Activated gamma-delta T cell (primary cell): ENCODE measurements around the gene MKLN1.
"Not testable (repeated sequence)": the region's sequence is repeated elsewhere in the genome, so short reads cannot be mapped to it uniquely, and the experiment has no call there.

Experiments
- DNase-seq: peaks from one replicate; lab custom pipeline; 2025; lab: John Stamatoyannopoulos, UW
- total RNA-seq, 2 donors: gene quantifications; one replicate each; lab custom pipeline; 2026; lab: John Stamatoyannopoulos, UW

Gene MKLN1
- 128 to 145 reads per million in 2 donors for total RNA-seq

- peak; percentile 74 for DNase-seq
Observed at GRCh38 chr7:131327626-131328376, at the start of gene MKLN1. MKLN1 (plus strand) TSS chr7:131327876; CDS start chr7:131327900, 24 bp downstream.

GRCh38 chr7:131279044-131279443 is 48.6 kb upstream of the MKLN1 start:
- no peak for DNase-seq

- no peak for DNase-seq
Observed at GRCh38 chr7:131281266-131282048, 46.2 kb upstream of the MKLN1 start.

- no peak for DNase-seq
Observed at GRCh38 chr7:131284702-131285419, 42.8 kb upstream of the MKLN1 start.

GRCh38 chr7:131285556-131285955 is 42.1 kb upstream of the MKLN1 start:
- DNase-seq, result no peak

- no peak for DNase-seq
Observed at GRCh38 chr7:131288450-131288849, 39.2 kb upstream of the MKLN1 start.

- DNase-seq, result no peak
Observed at GRCh38 chr7:131289051-131289450, 38.6 kb upstream of the MKLN1 start.

- DNase-seq, result no peak
Observed at GRCh38 chr7:131292141-131292905, 35.4 kb upstream of the MKLN1 start.

GRCh38 chr7:131293018-131293417 is 34.7 kb upstream of the MKLN1 start:
- DNase-seq, result no peak

- DNase-seq, result no peak
Observed at GRCh38 chr7:131294553-131294952, 33.1 kb upstream of the MKLN1 start.

GRCh38 chr7:131298608-131298992 is 29.1 kb upstream of the MKLN1 start:
- DNase-seq, result no peak

- no peak for DNase-seq
Observed at GRCh38 chr7:131299074-131299473, 28.6 kb upstream of the MKLN1 start.

GRCh38 chr7:131300078-131300477 is 27.6 kb upstream of the MKLN1 start:
- DNase-seq, result no peak

- no peak for DNase-seq
Observed at GRCh38 chr7:131300572-131301466, 26.9 kb upstream of the MKLN1 start.

GRCh38 chr7:131302446-131302845 is 25.2 kb upstream of the MKLN1 start:
- no peak for DNase-seq

- DNase-seq, result no peak
Observed at GRCh38 chr7:131302876-131303707, 24.6 kb upstream of the MKLN1 start.

GRCh38 chr7:131305152-131305551 is 22.5 kb upstream of the MKLN1 start:
- DNase-seq, result no peak

GRCh38 chr7:131306041-131306440 is 21.6 kb upstream of the MKLN1 start:
- DNase-seq, result not testable (repeated sequence)

- DNase-seq, result no peak
Observed at GRCh38 chr7:131306777-131307176, 20.9 kb upstream of the MKLN1 start.

- no peak for DNase-seq
Observed at GRCh38 chr7:131307627-131308026, 20.0 kb upstream of the MKLN1 start.
